ENCODE data around the gene ZFYVE16.

GRCh38 chr5:80481019-80481893, 73.4 kb downstream of the ZFYVE16 start:
- TF ChIP-seq POLR2A (IDR thresholded peaks at IDR 0.05; ENCODE audit: low read depth) (no peak), POLR2AphosphoS5 (IDR thresholded peaks at IDR 0.05) (no peak), CTCF (IDR thresholded peaks at IDR 0.05) (peak; percentile 41 to 64 (median 47))
